Duodenal mucosa (tissue), 2 donors: Measurements from ENCODE around the gene CGN.

Source experiments
- H3K27ac ChIP-seq: one replicate; pipeline ENCODE4 v1.7.0; 2013; ENCODE audit warnings: low read depth, low read length
- H3K27me3 ChIP-seq, 2 donors: one replicate each; pipeline ENCODE4 v1.7.0; 2013; ENCODE audit warnings: low read length in 2 of 2, control low read depth in 1 of 2; ENCODE audit not compliant: insufficient read depth in 2 of 2, control insufficient read depth in 1 of 2
- H3K36me3 ChIP-seq, 2 donors: one replicate each; pipeline ENCODE4 v1.7.0; 2013; ENCODE audit warnings: low read length in 2 of 2, control low read depth in 1 of 2; ENCODE audit not compliant: insufficient read depth in 2 of 2, control insufficient read depth in 1 of 2
- H3K4me1 ChIP-seq, 2 donors: one replicate each; pipeline ENCODE4 v1.7.0; 2013; ENCODE audit warnings: low read length in 2 of 2, control low read depth in 1 of 2; ENCODE audit not compliant: insufficient read depth in 2 of 2, control insufficient read depth in 1 of 2
- H3K4me3 ChIP-seq, 2 donors: one replicate each; pipeline ENCODE4 v1.7.0; 2013; ENCODE audit warnings: low read length in 2 of 2, low read depth in 1 of 2
- H3K9ac ChIP-seq, 2 donors: one replicate each; pipeline ENCODE4 v1.7.0; 2013; ENCODE audit warnings: low read length in 2 of 2, low read depth in 1 of 2
- H3K9me3 ChIP-seq, 2 donors: one replicate each; pipeline ENCODE4 v1.7.0; 2013; ENCODE audit warnings: low read length in 2 of 2, control low read depth in 1 of 2; ENCODE audit not compliant: control insufficient read depth in 1 of 2

The CGN gene

GRCh38 chr1:151542710-151543129, 31.5 kb downstream of the CGN start:
- peak overlapping the region in 1 of 2 donors; percentile 36 for H3K9ac ChIP-seq
- H3K9me3 ChIP-seq = no peaks in the 10 kb centered on the region
- H3K36me3 ChIP-seq = no peaks in the 10 kb centered on the region
- no peak overlapping the region for H3K27ac ChIP-seq
- H3K27me3 ChIP-seq = no peaks in the 10 kb centered on the region
- H3K4me1 ChIP-seq = peaks cover 33 to 36% of the 10 kb centered on the region in 2 donors
- peak overlapping the region in 1 of 2 donors; percentile 25 for H3K4me3 ChIP-seq

- Histone ChIP-seq H3K36me3 (no peaks in the 10 kb centered on the region), H3K4me3 (no peak overlapping the region), H3K9ac (no peak overlapping the region), H3K9me3 (no peaks in the 10 kb centered on the region), H3K4me1 (peaks cover 37 to 40% of the 10 kb centered on the region in 2 donors), H3K27ac (no peak overlapping the region), H3K27me3 (no peaks in the 10 kb centered on the region)
Observed at GRCh38 chr1:151545542-151545941, 34.4 kb downstream of the CGN start.

GRCh38 chr1:151546011-151546925, 35.1 kb downstream of the CGN start:
- peak overlapping the region in 1 of 2 donors; percentile 14 for H3K9ac ChIP-seq
- H3K36me3 ChIP-seq = no peaks in the 10 kb centered on the region
- H3K4me1 ChIP-seq = peaks cover 34 to 37% of the 10 kb centered on the region in 2 donors
- no peak overlapping the region for H3K27ac ChIP-seq
- H3K4me3 ChIP-seq = no peak overlapping the region
- H3K27me3 ChIP-seq = no peaks in the 10 kb centered on the region
- no peaks in the 10 kb centered on the region for H3K9me3 ChIP-seq

- H3K27ac ChIP-seq = peak overlapping the region; percentile 47
- no peaks in the 10 kb centered on the region for H3K36me3 ChIP-seq
- peak overlapping the region in 1 of 2 donors; percentile 41 for H3K9ac ChIP-seq
- H3K4me1 ChIP-seq = peaks cover 27 to 34% of the 10 kb centered on the region in 2 donors
- no peaks in the 10 kb centered on the region for H3K27me3 ChIP-seq
- peak overlapping the region in 1 of 2 donors; percentile 4 for H3K4me3 ChIP-seq
- H3K9me3 ChIP-seq = no peaks in the 10 kb centered on the region
Observed at GRCh38 chr1:151547119-151547899, 36.1 kb downstream of the CGN start.

- Histone ChIP-seq H3K27me3 (no peaks in the 10 kb centered on the region), H3K9me3 (no peaks in the 10 kb centered on the region), H3K36me3 (no peaks in the 10 kb centered on the region), H3K4me1 (peaks cover 22 to 29% of the 10 kb centered on the region in 2 donors), H3K27ac (peak overlapping the region; percentile 47), H3K4me3 (peak overlapping the region in 1 of 2 donors; percentile 4), H3K9ac (peak overlapping the region in 1 of 2 donors; percentile 41)
Observed at GRCh38 chr1:151547900-151548230, 36.7 kb downstream of the CGN start.

- Histone ChIP-seq H3K27me3 (no peaks in the 10 kb centered on the region), H3K4me3 (no peak overlapping the region), H3K9ac (no peak overlapping the region), H3K36me3 (no peaks in the 10 kb centered on the region), H3K4me1 (peaks cover 21 to 27% of the 10 kb centered on the region in 2 donors), H3K27ac (no peak overlapping the region), H3K9me3 (no peaks in the 10 kb centered on the region)
Observed at GRCh38 chr1:151549199-151549598, 38.0 kb downstream of the CGN start.

GRCh38 chr1:151553659-151554058, 42.5 kb downstream of the CGN start:
- Histone ChIP-seq H3K4me3 (no peak overlapping the region), H3K9me3 (no peaks in the 10 kb centered on the region), H3K9ac (no peak overlapping the region), H3K27me3 (no peaks in the 10 kb centered on the region), H3K27ac (no peak overlapping the region), H3K4me1 (peaks cover 3 to 10% of the 10 kb centered on the region in 2 donors), H3K36me3 (no peaks in the 10 kb centered on the region)

GRCh38 chr1:151556052-151556451, 44.9 kb downstream of the CGN start:
- Histone ChIP-seq H3K4me3 (no peak overlapping the region), H3K36me3 (peaks cover 0 to 7% of the 10 kb centered on the region in 2 donors), H3K9me3 (no peaks in the 10 kb centered on the region), H3K27ac (no peak overlapping the region), H3K27me3 (no peaks in the 10 kb centered on the region), H3K4me1 (no peaks in the 10 kb centered on the region), H3K9ac (no peak overlapping the region)

- H3K4me3 ChIP-seq = no peak overlapping the region
- no peaks in the 10 kb centered on the region for H3K27me3 ChIP-seq
- no peak overlapping the region for H3K27ac ChIP-seq
- peaks cover 12 to 35% of the 10 kb centered on the region in 2 donors for H3K36me3 ChIP-seq
- no peaks in the 10 kb centered on the region for H3K4me1 ChIP-seq
- H3K9ac ChIP-seq = no peak overlapping the region
- no peaks in the 10 kb centered on the region for H3K9me3 ChIP-seq
Observed at GRCh38 chr1:151562661-151563060, 51.5 kb downstream of the CGN start.

GRCh38 chr1:151563376-151563775, 52.2 kb downstream of the CGN start:
- Histone ChIP-seq H3K27me3 (no peaks in the 10 kb centered on the region), H3K4me1 (peaks cover under 1 to 3% of the 10 kb centered on the region in 2 donors), H3K27ac (no peak overlapping the region), H3K9ac (no peak overlapping the region), H3K4me3 (no peak overlapping the region), H3K36me3 (peaks cover 12 to 35% of the 10 kb centered on the region in 2 donors), H3K9me3 (no peaks in the 10 kb centered on the region)
